ENCODE measurements around the gene ARHGEF37. TPM values are rescaled to one million over a fixed set of nuclear protein-coding genes. Genes with fewer than 3 reads are reported as not detected.

ARHGEF37 gene
- total and polyA plus RNA-seq, 2 of the 8 experiments (the other 6 are each of a cell fraction or from before 2014, with no cell fraction given): 0.21 to 0.48 TPM

DNA sequence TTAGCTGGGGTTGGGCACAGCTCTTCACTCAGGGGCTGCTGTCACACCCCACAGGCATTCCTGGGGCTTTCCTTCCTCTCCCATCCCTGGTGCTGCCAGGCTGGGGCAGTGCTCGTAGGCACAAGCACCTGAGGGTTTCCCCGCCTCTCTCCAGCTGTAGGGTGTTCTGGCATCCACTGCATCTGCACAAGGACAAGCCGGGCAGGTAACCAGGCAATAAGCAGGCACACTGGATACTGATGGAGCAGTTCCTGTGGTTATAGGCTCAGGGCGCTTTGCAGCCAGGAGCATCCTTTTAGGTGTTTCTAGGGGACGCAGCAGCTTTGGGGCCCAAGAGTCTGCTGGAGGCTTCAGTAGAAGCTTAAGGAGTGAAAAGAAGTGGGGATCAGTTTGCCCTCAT is 56.8 kb downstream of the ARHGEF37 start:
- no peak overlapping the region for H4K91ac ChIP-seq (replicated peaks; ENCODE audit: insufficient read length, low read length)
- no peak overlapping the region for H2AFZ ChIP-seq (ENCODE audit: low read length)
- no peak for DNase-seq (ENCODE audit: low read depth in 1 of 2, low spot score in 2 of 2)
- no peak overlapping the region for H3K56ac ChIP-seq (replicated peaks; ENCODE audit: insufficient read length, low read depth, low read length)
- H3K4me1 ChIP-seq (replicated peaks in 1 of 4; ENCODE audit: control insufficient read depth in 3 of 4, insufficient read depth in 4 of 4, low read length in 3 of 4): peaks cover 3 to 4% (median 4%) of the 10 kb centered on the region in 4 experiments; a peak in 5 of 7 replicates
- WGBS, 2 experiments (ENCODE audit: extremely low coverage in 1 of 2, insufficient coverage in 1 of 2, insufficient read length in 1 of 2, insufficient replicate concordance in 2 of 2, low coverage in 1 of 2, low lambda C conversion rate in 2 of 2, missing lambda C conversion rate in 1 of 2): 91% methylated on average over 5 of the region's 5 CpGs; no CpG with 5 or more reads in 1 of the 2 experiments
- no peak overlapping the region for H2BK5ac ChIP-seq (ENCODE audit: low read depth, low read length)
- no peak overlapping the region for H2BK12ac ChIP-seq (ENCODE audit: low read depth, low read length)
- no peak overlapping the region for H3K23ac ChIP-seq (ENCODE audit: insufficient read length)
- no peaks in the 10 kb centered on the region for H3K79me2 ChIP-seq (ENCODE audit: control insufficient read depth in 1 of 2, insufficient read depth in 2 of 2, low read length in 2 of 2)
- H2BK120ac ChIP-seq (replicated peaks; ENCODE audit: low read depth, low read length): no peak overlapping the region
- no peak overlapping the region for H3K9ac ChIP-seq (replicated peaks in 1 of 4; ENCODE audit: extremely low read depth in 1 of 4, low read depth in 3 of 4, low read length in 3 of 4)
- H3K79me1 ChIP-seq (ENCODE audit: low read depth, low read length): no peaks in the 10 kb centered on the region
- no peak overlapping the region for H2BK15ac ChIP-seq (ENCODE audit: low read length)
- H2BK20ac ChIP-seq (ENCODE audit: low read length): no peak overlapping the region
- no peak overlapping the region for H4K8ac ChIP-seq (ENCODE audit: extremely low read depth, insufficient read depth, low read length)
- ChIA-PET POLR2A (ENCODE audit: partially characterized antibody) (interaction anchor here (0.9 kb wide), 1 partner anchor 215 kb away, joined by 3 read pairs; no protein-coding TSS in a partner anchor), CTCF (ENCODE audit: partially characterized antibody) (interaction anchor here (0.9 to 19.9 kb wide), 12 partner anchors 10 to 353 kb away, joined by 3 to 470 read pairs (median 5); no protein-coding TSS in a partner anchor)
- no peak overlapping the region for H4K5ac ChIP-seq (ENCODE audit: insufficient read length, low read depth, low read length)
- H3K23me2 ChIP-seq (ENCODE audit: low read depth, low read length): no peaks in the 10 kb centered on the region; the same call in 1 of the 2 replicates
- H4K20me1 ChIP-seq (replicated peaks in 1 of 2; ENCODE audit: control insufficient read depth in 1 of 2, insufficient read depth in 2 of 2, low read length in 2 of 2): no peaks in the 10 kb centered on the region
- no peak overlapping the region for H3K4ac ChIP-seq (replicated peaks; ENCODE audit: insufficient read length, low read depth, low read length)
- H3K4me2 ChIP-seq (ENCODE audit: insufficient read depth in 1 of 2, low read depth in 2 of 2, low read length in 2 of 2): no peak overlapping the region
- no peak overlapping the region for H2AK5ac ChIP-seq (ENCODE audit: low read depth, low read length)
- no peaks in the 10 kb centered on the region for H3K36me3 ChIP-seq (ENCODE audit: control insufficient read depth in 2 of 4, insufficient read depth in 4 of 4, low read length in 3 of 4)
- no peak overlapping the region for H3K4me3 ChIP-seq (ENCODE audit: extremely low read depth in 1 of 4, insufficient read depth in 2 of 4, low read depth in 3 of 4, low read length in 4 of 4)
- no peak overlapping the region for H3K27ac ChIP-seq (ENCODE audit: low read depth, low read length)
- no peaks in the 10 kb centered on the region for H3K9me3 ChIP-seq (ENCODE audit: insufficient read depth in 2 of 2, low read depth in 1 of 2, low read length in 1 of 2)
- no peak overlapping the region for H3K18ac ChIP-seq (ENCODE audit: extremely low read depth, low read length)
- H3K14ac ChIP-seq (ENCODE audit: insufficient read length): no peak overlapping the region
- H3K27me3 ChIP-seq (replicated peaks in 1 of 4; ENCODE audit: control insufficient read depth in 3 of 4, extremely low read depth in 1 of 4, insufficient read depth in 3 of 4, low read length in 3 of 4): no peaks in the 10 kb centered on the region; a peak in 1 of 7 replicates
- no peak for FAIRE-seq
- TF ChIP-seq CBX5 (IDR thresholded peaks at IDR 0.05; ENCODE audit: low read depth, low read length) (no peak), SUZ12 (IDR thresholded peaks at IDR 0.05; ENCODE audit: low read length) (no peak), JUND (IDR thresholded peaks at IDR 0.05; ENCODE audit: low read length) (no peak), BCL11A (IDR thresholded peaks at IDR 0.05; ENCODE audit: low read depth in 2 of 2, low read length in 2 of 2) (no peak), SRF (IDR thresholded peaks at IDR 0.05; ENCODE audit: low read depth, low read length) (no peak), KDM5A (IDR thresholded peaks at IDR 0.05; ENCODE audit: low read length) (no peak), USF2 (IDR thresholded peaks at IDR 0.05; ENCODE audit: low read length) (no peak), SAP30 (IDR thresholded peaks at IDR 0.05; ENCODE audit: insufficient read depth, insufficient replicate concordance, low read length) (no peak), KDM1A (IDR thresholded peaks at IDR 0.05; ENCODE audit: borderline replicate concordance, low read length) (no peak), RAD21 (IDR thresholded peaks at IDR 0.05 in 1 of 2, conservative IDR thresholded peaks at IDR 0.05 in 1 of 2; ENCODE audit: low read depth in 2 of 2, low read length in 2 of 2) (no peak)
- TF ChIP-seq, protein P1, sequence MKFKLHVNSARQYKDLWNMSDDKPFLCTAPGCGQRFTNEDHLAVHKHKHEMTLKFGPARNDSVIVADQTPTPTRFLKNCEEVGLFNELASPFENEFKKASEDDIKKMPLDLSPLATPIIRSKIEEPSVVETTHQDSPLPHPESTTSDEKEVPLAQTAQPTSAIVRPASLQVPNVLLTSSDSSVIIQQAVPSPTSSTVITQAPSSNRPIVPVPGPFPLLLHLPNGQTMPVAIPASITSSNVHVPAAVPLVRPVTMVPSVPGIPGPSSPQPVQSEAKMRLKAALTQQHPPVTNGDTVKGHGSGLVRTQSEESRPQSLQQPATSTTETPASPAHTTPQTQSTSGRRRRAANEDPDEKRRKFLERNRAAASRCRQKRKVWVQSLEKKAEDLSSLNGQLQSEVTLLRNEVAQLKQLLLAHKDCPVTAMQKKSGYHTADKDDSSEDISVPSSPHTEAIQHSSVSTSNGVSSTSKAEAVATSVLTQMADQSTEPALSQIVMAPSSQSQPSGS (IDR thresholded peaks at IDR 0.05; ENCODE audit: low read length): no peak
